Tibial artery (tissue), 4 donors: ENCODE results near the gene ELF5.

Experiments used
- DNase-seq, 2 donors: peaks; one replicate each; pipeline ENCODE4 v3.0.0-alpha.2; 2019
- H3K27ac ChIP-seq, 2 donors: fragments of 200-600 bp; sonication (generic) in 1 of 2; 1 replicate in 1 of 2; 2 replicates in 1 of 2; pipeline ENCODE4 v1.5.1; 2018 to 2019; ENCODE audit warnings: mild to moderate bottlenecking in 1 of 2
- H3K27me3 ChIP-seq, 2 donors: fragments of 200-600 bp; sonication (generic) in 1 of 2; one replicate each; pipeline versions ENCODE4 v1.5.1 to v1.6.0; 2016 to 2019
- H3K36me3 ChIP-seq, 3 donors: fragments of 200-600 bp; sonication (generic) in 2 of 3; one replicate each; pipeline ENCODE4 v1.5.1; 2016 to 2019; ENCODE audit warnings: mild to moderate bottlenecking in 2 of 3
- H3K4me1 ChIP-seq, 4 donors: fragments of 200-600 bp; sonication (generic) in 2 of 4; 1 replicate in 3 of 4; 2 replicates in 1 of 4; pipeline ENCODE4 v1.5.1; 2016 to 2019
- H3K4me3 ChIP-seq, 2 donors: fragments of 200-600 bp; sonication (generic) in 1 of 2; 1 replicate in 1 of 2; 2 replicates in 1 of 2; pipeline ENCODE4 v1.5.1; 2018 to 2019; ENCODE audit warnings: mild to moderate bottlenecking in 2 of 2
- H3K9me3 ChIP-seq, 3 donors: fragments of 200-600 bp; sonication (generic) in 1 of 3; one replicate each; pipeline ENCODE4 v1.5.1; 2016 to 2019
- CTCF ChIP-seq, 2 experiments: fragments of 200-600 bp in 1 of 2; fragments of 450-650 bp in 1 of 2; IDR thresholded peaks; one replicate each; pipeline ENCODE4 v1.5.1; 2017 to 2019; ENCODE audit warnings: antibody characterized with exemption in 2 of 2, mild to moderate bottlenecking in 1 of 2, moderate library complexity in 1 of 2
- intact Hi-C: fragments of 100-400 bp; cut with DNase I; formaldehyde crosslinking; loops from one replicate; pipeline ENCODE4 v1.15.0; 2023; ENCODE audit warnings: low total_unique reads

ELF5 gene

GRCh38 chr11:34523053-34523452 is 9.5 kb upstream of the ELF5 start:
- no peak overlapping the region for H3K4me3 ChIP-seq
- no peaks in the 10 kb centered on the region for H3K9me3 ChIP-seq
- no peak for TF ChIP-seq CTCF (IDR thresholded peaks at IDR 0.05)
- DNase-seq, result no peak
- H3K27ac ChIP-seq, result no peak overlapping the region
- intact Hi-C loops, result no loop called here
- H3K27me3 ChIP-seq, result peaks cover 0 to 6% of the 10 kb centered on the region in 2 donors
- H3K36me3 ChIP-seq, result no peaks in the 10 kb centered on the region
- no peaks in the 10 kb centered on the region for H3K4me1 ChIP-seq

GRCh38 chr11:34522188-34522587 is 8.6 kb upstream of the ELF5 start:
- no peak overlapping the region for H3K4me3 ChIP-seq
- no peak for DNase-seq
- intact Hi-C loops, result no loop called here

GRCh38 chr11:34521265-34521664 is 7.7 kb upstream of the ELF5 start:
- Histone ChIP-seq H3K27me3 (peaks cover 0 to 6% of the 10 kb centered on the region in 2 donors), H3K36me3 (no peaks in the 10 kb centered on the region), H3K9me3 (no peaks in the 10 kb centered on the region), H3K4me1 (no peaks in the 10 kb centered on the region), H3K27ac (no peak overlapping the region), H3K4me3 (no peak overlapping the region)
- intact Hi-C loops, result no loop called here
- no peak for TF ChIP-seq CTCF (IDR thresholded peaks at IDR 0.05)
- no peak for DNase-seq

More at GRCh38 chr11:34522188-34522587, 8.6 kb upstream of the ELF5 start:
- Histone ChIP-seq H3K9me3 (no peaks in the 10 kb centered on the region), H3K36me3 (no peaks in the 10 kb centered on the region), H3K27me3 (peaks cover 0 to 6% of the 10 kb centered on the region in 2 donors), H3K27ac (no peak overlapping the region), H3K4me1 (no peaks in the 10 kb centered on the region)
- no peak for TF ChIP-seq CTCF (IDR thresholded peaks at IDR 0.05)

- Histone ChIP-seq H3K36me3 (no peaks in the 10 kb centered on the region), H3K9me3 (no peaks in the 10 kb centered on the region), H3K27me3 (peaks cover 0 to 3% of the 10 kb centered on the region in 2 donors), H3K27ac (no peak overlapping the region), H3K4me3 (no peak overlapping the region), H3K4me1 (no peaks in the 10 kb centered on the region)
- no peak for TF ChIP-seq CTCF (IDR thresholded peaks at IDR 0.05)
- no peak for DNase-seq
- intact Hi-C loops, result no loop called here
Observed at GRCh38 chr11:34519595-34520235, 6.1 kb upstream of the ELF5 start.

GRCh38 chr11:34516247-34517040 is 2.9 kb upstream of the ELF5 start:
- Histone ChIP-seq H3K27me3 (no peaks in the 10 kb centered on the region), H3K27ac (no peak overlapping the region), H3K36me3 (no peaks in the 10 kb centered on the region), H3K9me3 (no peaks in the 10 kb centered on the region), H3K4me3 (no peak overlapping the region), H3K4me1 (no peaks in the 10 kb centered on the region)
- intact Hi-C loops, result no loop called here
- DNase-seq, result no peak
- TF ChIP-seq CTCF (IDR thresholded peaks at IDR 0.05), result no peak
